Measurements from ENCODE around the gene NFYA.

NFYA gene

DNA sequence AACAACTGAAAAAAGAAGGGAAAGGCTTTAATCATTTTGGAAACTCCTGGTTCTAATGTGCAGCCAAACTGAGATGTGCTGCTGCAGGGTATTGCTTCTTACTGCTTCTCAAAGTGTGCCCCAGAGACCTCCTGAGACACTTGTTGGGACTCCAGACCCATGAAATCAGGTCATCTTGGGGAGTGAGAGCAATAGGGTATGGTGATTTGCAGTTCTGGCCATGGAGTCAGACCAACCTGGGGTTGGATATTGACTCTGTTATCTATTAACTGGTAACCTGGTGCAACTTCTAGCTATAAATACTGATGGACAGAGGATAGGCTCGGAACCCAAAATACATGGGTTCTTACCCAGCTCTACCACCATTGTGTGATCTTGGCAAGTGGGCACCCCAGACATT is 26.7 kb upstream of the NFYA start (continued):
- TF ChIP-seq ZNF629 (tag by site-specific recombination; IDR thresholded peaks at IDR 0.05) = no peak
- no peak for TF ChIP-seq ZNF266 (tag by site-specific recombination; IDR thresholded peaks at IDR 0.05; ENCODE audit: low read depth)
- TF ChIP-seq ZNF132 (tag by site-specific recombination; IDR thresholded peaks at IDR 0.05; ENCODE audit: borderline replicate concordance) = no peak
- TF ChIP-seq ZBTB21 (tag by site-specific recombination; IDR thresholded peaks at IDR 0.05) = no peak
- TF ChIP-seq SP7 (tag by site-specific recombination; IDR thresholded peaks at IDR 0.05) = no peak
- no peak for TF ChIP-seq ZNF777 (tag by site-specific recombination; IDR thresholded peaks at IDR 0.05; ENCODE audit: borderline replicate concordance)
- no peak for TF ChIP-seq ZNF658 (tag by site-specific recombination; IDR thresholded peaks at IDR 0.05)
- TF ChIP-seq ZNF654 (tag by site-specific recombination; IDR thresholded peaks at IDR 0.05; ENCODE audit: low read depth) = no peak

DNA sequence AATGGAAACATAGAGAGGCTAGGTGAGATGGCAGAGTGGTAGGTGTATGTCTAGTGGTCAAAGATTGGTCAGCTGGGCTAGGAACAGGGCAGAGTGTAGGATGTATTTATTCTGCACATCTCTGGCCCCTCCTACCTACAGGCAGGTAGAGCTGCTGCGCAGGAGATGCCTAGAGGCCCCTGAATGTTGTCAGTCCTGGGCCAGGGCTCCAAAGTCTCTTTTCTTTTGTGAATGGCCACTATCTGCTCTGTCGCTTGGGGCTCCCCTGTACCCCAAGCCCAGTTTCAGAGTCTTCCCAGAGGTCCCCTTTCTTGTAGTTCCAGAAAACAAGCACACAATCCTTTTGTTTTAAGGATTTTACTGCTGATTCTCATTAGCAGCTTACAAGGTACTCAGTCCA is 25.5 kb upstream of the NFYA start:
- TF ChIP-seq ZNF426 (tag by site-specific recombination; IDR thresholded peaks at IDR 0.05) (no peak), ZFP3 (tag by site-specific recombination; IDR thresholded peaks at IDR 0.05; ENCODE audit: low read depth) (no peak), KLF1 (tag by site-specific recombination; IDR thresholded peaks at IDR 0.05) (no peak), ZSCAN4 (tag by site-specific recombination; IDR thresholded peaks at IDR 0.05) (no peak), ZNF10 (tag by site-specific recombination; IDR thresholded peaks at IDR 0.05) (no peak), TSHZ1 (tag by site-specific recombination; IDR thresholded peaks at IDR 0.05; ENCODE audit: borderline replicate concordance) (no peak), ZNF585B (tag by site-specific recombination; IDR thresholded peaks at IDR 0.05) (no peak), ZNF48 (tag by site-specific recombination; IDR thresholded peaks at IDR 0.05) (no peak), PRDM1 (tag by site-specific recombination; IDR thresholded peaks at IDR 0.05) (no peak)
- TF ChIP-seq, protein P1, sequence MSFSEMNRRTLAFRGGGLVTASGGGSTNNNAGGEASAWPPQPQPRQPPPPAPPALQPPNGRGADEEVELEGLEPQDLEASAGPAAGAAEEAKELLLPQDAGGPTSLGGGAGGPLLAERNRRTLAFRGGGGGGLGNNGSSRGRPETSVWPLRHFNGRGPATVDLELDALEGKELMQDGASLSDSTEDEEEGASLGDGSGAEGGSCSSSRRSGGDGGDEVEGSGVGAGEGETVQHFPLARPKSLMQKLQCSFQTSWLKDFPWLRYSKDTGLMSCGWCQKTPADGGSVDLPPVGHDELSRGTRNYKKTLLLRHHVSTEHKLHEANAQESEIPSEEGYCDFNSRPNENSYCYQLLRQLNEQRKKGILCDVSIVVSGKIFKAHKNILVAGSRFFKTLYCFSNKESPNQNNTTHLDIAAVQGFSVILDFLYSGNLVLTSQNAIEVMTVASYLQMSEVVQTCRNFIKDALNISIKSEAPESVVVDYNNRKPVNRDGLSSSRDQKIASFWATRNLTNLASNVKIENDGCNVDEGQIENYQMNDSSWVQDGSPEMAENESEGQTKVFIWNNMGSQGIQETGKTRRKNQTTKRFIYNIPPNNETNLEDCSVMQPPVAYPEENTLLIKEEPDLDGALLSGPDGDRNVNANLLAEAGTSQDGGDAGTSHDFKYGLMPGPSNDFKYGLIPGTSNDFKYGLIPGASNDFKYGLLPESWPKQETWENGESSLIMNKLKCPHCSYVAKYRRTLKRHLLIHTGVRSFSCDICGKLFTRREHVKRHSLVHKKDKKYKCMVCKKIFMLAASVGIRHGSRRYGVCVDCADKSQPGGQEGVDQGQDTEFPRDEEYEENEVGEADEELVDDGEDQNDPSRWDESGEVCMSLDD (tag by site-specific recombination; IDR thresholded peaks at IDR 0.05) = no peak
- Histone ChIP-seq H3K4me1 (ENCODE audit: control insufficient read depth, insufficient read depth, low read length) (no peaks in the 10 kb centered on the region), H3K27ac (ENCODE audit: extremely low read depth, low read depth, low read length) (no peak overlapping the region), H3K9me3 (ENCODE audit: control insufficient read depth, insufficient read depth, low read depth, low read length) (no peaks in the 10 kb centered on the region), H3K36me3 (ENCODE audit: control insufficient read depth in 2 of 2, insufficient read depth in 1 of 2, low read length in 2 of 2) (no peaks in the 10 kb centered on the region), H3K4me3 (ENCODE audit: low read depth, low read length) (no peak overlapping the region)
- POLR2A ChIA-PET = no interaction called here
- CTCF ChIA-PET = interaction anchor here (1.6 to 10.6 kb wide), 4 partner anchors 8 to 152 kb away, joined by 4 to 100 read pairs (median 8); partner anchors contain the start of genes TSPO2 and UNC5CL

Measured in HEK293 (cell line).